Measurements from ENCODE around the gene KIR2DL1. TPM values are rescaled to one million over a fixed set of nuclear protein-coding genes. Genes with fewer than 3 reads are reported as not detected.
"Not testable (repeated sequence)": the region's sequence is repeated elsewhere in the genome, so short reads cannot be mapped to it uniquely, and the experiment has no call there.

The KIR2DL1 gene
- total RNA-seq, 1 experiment from 2014 or later: not detected

- H3K9me3 ChIP-seq (replicated peaks); H3K4me3 ChIP-seq; H3K4me1 ChIP-seq (replicated peaks); H3K36me3 ChIP-seq; H3K27me3 ChIP-seq (replicated peaks): not testable (repeated sequence)
- H3K27ac ChIP-seq: peak overlapping the region; percentile 19; the same call in 1 of the 2 replicates
- peak; percentile 52 to 71 for DNase-seq (ENCODE audit: low read depth in 1 of 2, low spot score in 2 of 2)
Measured at GRCh38 chr19:54747614-54748322, 21.8 kb upstream of the KIR2DL1 start.

- not testable (repeated sequence) for DNase-seq (ENCODE audit: low read depth in 1 of 2, low spot score in 2 of 2); H3K4me3 ChIP-seq; H3K36me3 ChIP-seq; H3K9me3 ChIP-seq (replicated peaks); H3K27ac ChIP-seq; H3K4me1 ChIP-seq (replicated peaks); H3K27me3 ChIP-seq (replicated peaks)
Measured at GRCh38 chr19:54750276-54750675, 19.3 kb upstream of the KIR2DL1 start.

GRCh38 chr19:54756204-54757110, 13.1 kb upstream of the KIR2DL1 start:
- H3K36me3 ChIP-seq; H3K4me1 ChIP-seq (replicated peaks); DNase-seq (ENCODE audit: low read depth in 1 of 2, low spot score in 2 of 2); H3K4me3 ChIP-seq; H3K27ac ChIP-seq; H3K27me3 ChIP-seq (replicated peaks); H3K9me3 ChIP-seq (replicated peaks): not testable (repeated sequence)

GRCh38 chr19:54758577-54758976, 11.0 kb upstream of the KIR2DL1 start:
- not testable (repeated sequence) for H3K27ac ChIP-seq; DNase-seq (ENCODE audit: low read depth in 1 of 2, low spot score in 2 of 2); H3K4me3 ChIP-seq; H3K9me3 ChIP-seq (replicated peaks); H3K27me3 ChIP-seq (replicated peaks); H3K36me3 ChIP-seq; H3K4me1 ChIP-seq (replicated peaks)

GRCh38 chr19:54764219-54764618, 5.4 kb upstream of the KIR2DL1 start:
- not testable (repeated sequence) for H3K27me3 ChIP-seq (replicated peaks); H3K36me3 ChIP-seq; H3K4me1 ChIP-seq (replicated peaks); H3K9me3 ChIP-seq (replicated peaks); H3K4me3 ChIP-seq
- H3K27ac ChIP-seq: peak overlapping the region; percentile 55
- DNase-seq (ENCODE audit: low read depth in 1 of 2, low spot score in 2 of 2): peak; percentile 78 to 81

- H3K27ac ChIP-seq; DNase-seq (ENCODE audit: low read depth in 1 of 2, low spot score in 2 of 2); H3K36me3 ChIP-seq; H3K9me3 ChIP-seq (replicated peaks); H3K27me3 ChIP-seq (replicated peaks); H3K4me3 ChIP-seq: not testable (repeated sequence)
- H3K4me1 ChIP-seq (replicated peaks): peaks cover 13% of the 10 kb centered on the region
Measured at GRCh38 chr19:54766464-54766863, 3.1 kb upstream of the KIR2DL1 start.

- not testable (repeated sequence) for H3K27me3 ChIP-seq (replicated peaks); DNase-seq (ENCODE audit: low read depth in 1 of 2, low spot score in 2 of 2); H3K36me3 ChIP-seq
Measured at GRCh38 chr19:54770511-54770910, 918 bp downstream of the KIR2DL1 start.

GRCh38 chr19:54771018-54771960, 1.7 kb downstream of the KIR2DL1 start:
- Histone ChIP-seq H3K4me1 (replicated peaks) (peaks cover 14% of the 10 kb centered on the region), H3K27ac (peak overlapping the region; percentile 70)
- not testable (repeated sequence) for H3K27me3 ChIP-seq (replicated peaks); H3K36me3 ChIP-seq; H3K4me3 ChIP-seq; H3K9me3 ChIP-seq (replicated peaks)
- DNase-seq (ENCODE audit: low read depth in 1 of 2, low spot score in 2 of 2): peak; percentile 90 to 96

More at GRCh38 chr19:54770511-54770910, 918 bp downstream of the KIR2DL1 start:
- H3K4me3 ChIP-seq; H3K9me3 ChIP-seq (replicated peaks): not testable (repeated sequence)
- peaks cover 14% of the 10 kb centered on the region for H3K4me1 ChIP-seq (replicated peaks)
- H3K27ac ChIP-seq: peak overlapping the region; percentile 70

- H3K27me3 ChIP-seq (replicated peaks); H3K9me3 ChIP-seq (replicated peaks); H3K36me3 ChIP-seq; DNase-seq (ENCODE audit: low read depth in 1 of 2, low spot score in 2 of 2); H3K4me3 ChIP-seq; H3K27ac ChIP-seq: not testable (repeated sequence)
- peaks cover 14% of the 10 kb centered on the region for H3K4me1 ChIP-seq (replicated peaks)
Measured at GRCh38 chr19:54772666-54773065, 3.1 kb downstream of the KIR2DL1 start.

GRCh38 chr19:54775095-54775815, 5.7 kb downstream of the KIR2DL1 start:
- not testable (repeated sequence) for H3K27me3 ChIP-seq (replicated peaks); H3K27ac ChIP-seq; H3K4me3 ChIP-seq; H3K9me3 ChIP-seq (replicated peaks); DNase-seq (ENCODE audit: low read depth in 1 of 2, low spot score in 2 of 2); H3K36me3 ChIP-seq
- peaks cover 14% of the 10 kb centered on the region for H3K4me1 ChIP-seq (replicated peaks)

GRCh38 chr19:54775830-54776229, 6.2 kb downstream of the KIR2DL1 start:
- H3K4me1 ChIP-seq (replicated peaks); DNase-seq (ENCODE audit: low read depth in 1 of 2, low spot score in 2 of 2); H3K4me3 ChIP-seq; H3K27me3 ChIP-seq (replicated peaks); H3K27ac ChIP-seq; H3K36me3 ChIP-seq; H3K9me3 ChIP-seq (replicated peaks): not testable (repeated sequence)

GRCh38 chr19:54777851-54778250, 8.3 kb downstream of the KIR2DL1 start:
- not testable (repeated sequence) for DNase-seq (ENCODE audit: low read depth in 1 of 2, low spot score in 2 of 2); H3K4me1 ChIP-seq (replicated peaks); H3K27me3 ChIP-seq (replicated peaks); H3K27ac ChIP-seq; H3K36me3 ChIP-seq; H3K9me3 ChIP-seq (replicated peaks); H3K4me3 ChIP-seq

GRCh38 chr19:54778896-54779295, 9.3 kb downstream of the KIR2DL1 start:
- not testable (repeated sequence) for H3K9me3 ChIP-seq (replicated peaks); H3K4me3 ChIP-seq; H3K36me3 ChIP-seq; H3K4me1 ChIP-seq (replicated peaks); H3K27me3 ChIP-seq (replicated peaks); H3K27ac ChIP-seq
- DNase-seq (ENCODE audit: low read depth in 1 of 2, low spot score in 2 of 2): peak in 1 of 2 experiments; percentile 26

All from SJSA1 (cell line).